H1 (cell line): Measurements from ENCODE around the gene DBNDD1. TPM values are rescaled to one million over a fixed set of nuclear protein-coding genes. Genes with fewer than 3 reads are reported as not detected.
"Not testable (repeated sequence)": the region's sequence is repeated elsewhere in the genome, so short reads cannot be mapped to it uniquely, and the experiment has no call there.

ENCODE experiments used
- CTCF ChIA-PET: fragments of 300-600 bp; sonication (Branson Sonifier 250); formaldehyde crosslinking; loops from one replicate; lab custom pipeline; 2021; ENCODE audit not compliant: partially characterized antibody; lab: Charles Lee
- POLR2A ChIA-PET: fragments of 300-600 bp; sonication (Branson Sonifier 250); formaldehyde crosslinking; loops from one replicate; lab custom pipeline; 2021; ENCODE audit warnings: inconsistent platforms; ENCODE audit not compliant: partially characterized antibody; lab: Charles Lee
- DNase-seq, 2 experiments: peaks; one replicate each; pipeline versions ENCODE4 v3.0.0 to v3.0.0-alpha.2; 2010 to 2022; ENCODE audit warnings: low spot score in 2 of 2, low read depth in 1 of 2, mixed read lengths in 1 of 2
- FAIRE-seq: peaks from 2 replicates; lab custom pipeline; 2011; peaks lifted over from hg19 to GRCh38; lab: Jason Lieb, UNC
- H2AFZ ChIP-seq: 2 replicates; pipeline ENCODE4 v1.8.1; 2012; ENCODE audit warnings: low read length, inconsistent platforms
- H2AK5ac ChIP-seq: 2 replicates; pipeline ENCODE4 v1.6.1; 2013; ENCODE audit warnings: low read depth, low read length
- H2BK120ac ChIP-seq: replicated peaks from 2 replicates; pipeline ENCODE3; 2013; ENCODE audit warnings: low read depth, low read length, inconsistent platforms
- H2BK12ac ChIP-seq: 2 replicates; pipeline ENCODE4 v1.6.1; 2013; ENCODE audit warnings: low read depth, low read length
- H2BK15ac ChIP-seq: 2 replicates; pipeline ENCODE4 v1.6.1; 2013; ENCODE audit warnings: low read length
- H2BK20ac ChIP-seq: 2 replicates; pipeline ENCODE4 v1.6.1; 2013; ENCODE audit warnings: low read length
- H2BK5ac ChIP-seq: 2 replicates; pipeline ENCODE4 v1.6.1; 2013; ENCODE audit warnings: low read depth, low read length
- H3K14ac ChIP-seq: 2 replicates; pipeline ENCODE4 v1.6.1; 2013; ENCODE audit warnings: inconsistent platforms; ENCODE audit not compliant: insufficient read length
- H3K18ac ChIP-seq: 2 replicates; pipeline ENCODE4 v1.6.1; 2013; ENCODE audit warnings: low read length; ENCODE audit errors: extremely low read depth
- H3K23ac ChIP-seq: 2 replicates; pipeline ENCODE4 v1.6.1; 2013; ENCODE audit warnings: inconsistent platforms; ENCODE audit not compliant: insufficient read length
- H3K23me2 ChIP-seq: 2 replicates; pipeline ENCODE4 v1.6.1; 2013; ENCODE audit warnings: low read depth, low read length
- H3K27ac ChIP-seq: 2 replicates; pipeline ENCODE4 v1.6.1; 2011; ENCODE audit warnings: low read depth, low read length, inconsistent platforms
- H3K27me3 ChIP-seq, 4 experiments: replicated peaks in 1 of 4; 1 replicate in 1 of 4; 2 replicates in 3 of 4; pipeline versions ENCODE4 v1.6.1 to v1.8.1; 2011 to 2013; ENCODE audit warnings: low read length in 3 of 4, mild to moderate bottlenecking in 3 of 4, inconsistent platforms in 2 of 4, mixed read lengths in 2 of 4, moderate library complexity in 1 of 4; ENCODE audit not compliant: control insufficient read depth in 3 of 4, insufficient read depth in 3 of 4; ENCODE audit errors: extremely low read depth in 1 of 4
- H3K36me3 ChIP-seq, 4 experiments: 2 replicates each; pipeline versions ENCODE4 v1.6.1 to v1.8.1; 2011 to 2013; ENCODE audit warnings: mild to moderate bottlenecking in 4 of 4, low read length in 3 of 4, moderate library complexity in 2 of 4, control low read depth in 1 of 4, inconsistent platforms in 1 of 4; ENCODE audit not compliant: insufficient read depth in 4 of 4, control insufficient read depth in 2 of 4
- H3K4ac ChIP-seq: replicated peaks from 2 replicates; pipeline ENCODE3; 2013; ENCODE audit warnings: low read length, low read depth, mixed read lengths, inconsistent platforms; ENCODE audit not compliant: insufficient read length
- H3K4me1 ChIP-seq, 4 experiments: replicated peaks in 1 of 4; 1 replicate in 1 of 4; 2 replicates in 3 of 4; pipeline versions ENCODE4 v1.6.1 to v1.8.1; 2011 to 2013; ENCODE audit warnings: low read length in 3 of 4, inconsistent platforms in 2 of 4, mixed read lengths in 1 of 4; ENCODE audit not compliant: insufficient read depth in 4 of 4, control insufficient read depth in 3 of 4
- H3K4me2 ChIP-seq, 2 experiments: 2 replicates each; pipeline versions ENCODE4 v1.6.1 to v1.8.1; 2011 to 2013; ENCODE audit warnings: low read depth in 2 of 2, low read length in 2 of 2, control low read depth in 1 of 2, inconsistent platforms in 1 of 2, mild to moderate bottlenecking in 1 of 2; ENCODE audit not compliant: insufficient read depth in 1 of 2
- H3K4me3 ChIP-seq, 4 experiments: fragments of 200-600, 300-600 bp in 1 of 4; sonication (generic), shearing (Covaris generic), sonication (Bioruptor Twin) in 1 of 4; 2 replicates each; pipeline versions ENCODE4 v1.5.1 to v1.8.1; 2011 to 2016; ENCODE audit warnings: low read length in 4 of 4, low read depth in 3 of 4, control low read depth in 2 of 4, inconsistent platforms in 2 of 4, mild to moderate bottlenecking in 2 of 4, mixed read lengths in 1 of 4, moderate library complexity in 1 of 4; ENCODE audit not compliant: insufficient read depth in 2 of 4; ENCODE audit errors: extremely low read depth in 1 of 4
- H3K56ac ChIP-seq: replicated peaks from 2 replicates; pipeline ENCODE3; 2013; ENCODE audit warnings: low read depth, mild to moderate bottlenecking, mixed read lengths, low read length, inconsistent platforms; ENCODE audit not compliant: insufficient read length
- H3K79me1 ChIP-seq: 2 replicates; pipeline ENCODE4 v1.6.1; 2013; ENCODE audit warnings: low read depth, low read length, control low read depth
- H3K79me2 ChIP-seq, 2 experiments: 2 replicates each; pipeline versions ENCODE4 v1.6.1 to v1.8.1; 2012 to 2013; ENCODE audit warnings: low read length in 2 of 2, mild to moderate bottlenecking in 2 of 2, inconsistent platforms in 1 of 2; ENCODE audit not compliant: insufficient read depth in 2 of 2, control insufficient read depth in 1 of 2
- H3K9ac ChIP-seq, 4 experiments: replicated peaks in 1 of 4; 1 replicate in 1 of 4; 2 replicates in 3 of 4; pipeline versions ENCODE4 v1.6.1 to v1.8.1; 2011 to 2013; ENCODE audit warnings: low read depth in 3 of 4, low read length in 3 of 4, control low read depth in 2 of 4, mild to moderate bottlenecking in 2 of 4, moderate library complexity in 2 of 4, inconsistent platforms in 1 of 4; ENCODE audit errors: extremely low read depth in 1 of 4
- H3K9me3 ChIP-seq, 2 experiments: 2 replicates each; pipeline versions ENCODE4 v1.6.1 to v1.8.1; 2012 to 2013; ENCODE audit warnings: mild to moderate bottlenecking in 2 of 2, moderate library complexity in 2 of 2, control low read depth in 1 of 2, inconsistent platforms in 1 of 2, low read depth in 1 of 2, low read length in 1 of 2, mixed read lengths in 1 of 2; ENCODE audit not compliant: insufficient read depth in 2 of 2
- H4K20me1 ChIP-seq, 2 experiments: replicated peaks in 1 of 2; 2 replicates each; pipeline versions ENCODE3 to v1.8.1; 2011 to 2013; ENCODE audit warnings: inconsistent platforms in 2 of 2, low read length in 2 of 2, mild to moderate bottlenecking in 1 of 2; ENCODE audit not compliant: insufficient read depth in 2 of 2, control insufficient read depth in 1 of 2
- H4K5ac ChIP-seq: 2 replicates; pipeline ENCODE4 v1.6.1; 2013; ENCODE audit warnings: low read length, low read depth, mixed read lengths, inconsistent platforms; ENCODE audit not compliant: insufficient read length
- H4K8ac ChIP-seq: 2 replicates; pipeline ENCODE4 v1.8.0; 2013; ENCODE audit warnings: mild to moderate bottlenecking, moderate library complexity, low read length, inconsistent platforms; ENCODE audit not compliant: insufficient read depth; ENCODE audit errors: extremely low read depth
- H4K91ac ChIP-seq: replicated peaks from 2 replicates; pipeline ENCODE3; 2013; ENCODE audit warnings: low read length, mixed read lengths, inconsistent platforms; ENCODE audit not compliant: insufficient read length
- WGBS, 2 experiments: shearing (Covaris generic) in 1 of 2; methylation state at CpG; one replicate each; pipeline versions ENCODE4 v1.1.6 to v1.1.7; 2013 to 2015; ENCODE audit warnings: low lambda C conversion rate in 2 of 2, mixed read lengths in 2 of 2, inconsistent platforms in 1 of 2, low coverage in 1 of 2, missing lambda C conversion rate in 1 of 2; ENCODE audit not compliant: insufficient replicate concordance in 2 of 2, insufficient coverage in 1 of 2, insufficient read length in 1 of 2; ENCODE audit errors: extremely low coverage in 1 of 2, missing lambda C conversion rate in 1 of 2; 5-methylcytosine and 5-hydroxymethylcytosine counted together
- polyA plus RNA-seq, 7 experiments: library from polyadenylated mRNA; depleted of rRNA in 3 of 7; stranded (reverse) in 5 of 7; unstranded in 2 of 7; fragments of >200 nt in 5 of 7; fragments of 200-250 nt in 2 of 7; gene quantifications; 1 replicate in 5 of 7; 2 replicates in 1 of 7; 4 replicates in 1 of 7; pipeline versions ENCODE4 v1.2.1 to v1.2.3, GENCODE V29; 2011 to 2013; ENCODE audit warnings: missing spikeins in 2 of 7, mixed read lengths in 2 of 7
- total RNA-seq: library from RNA; stranded (reverse); fragmentation: NEBNext Ultra II Directional; extraction: Animal tissue kit (Norgen Biotek cat#: 25700); gene quantifications from 2 replicates; pipeline ENCODE4 v1.2.1, GENCODE V29; 2021

The DBNDD1 gene
- total and polyA plus RNA-seq, 2 of the 8 experiments (the other 6 are each of a cell fraction or from before 2014, with no cell fraction given), result 69.9 to 92.6 TPM

DNA sequence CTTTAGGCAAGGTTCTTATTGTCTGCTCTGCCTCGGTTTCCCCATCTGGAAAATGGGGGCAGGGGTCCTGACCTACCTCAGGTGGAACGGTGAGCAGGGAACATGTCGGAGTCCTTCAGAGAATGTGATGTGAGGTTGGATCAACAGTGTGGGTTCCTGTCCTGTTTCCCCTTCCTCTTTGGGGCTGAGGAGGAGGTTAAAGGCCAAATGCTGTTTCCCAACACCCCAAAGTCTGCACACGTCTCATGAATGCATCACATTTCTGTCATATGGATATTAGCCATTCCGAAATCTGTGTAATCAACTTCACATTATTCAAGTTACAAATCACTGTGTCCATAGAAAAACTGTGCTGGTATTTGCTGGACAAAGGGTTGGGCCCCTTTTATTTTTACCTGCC is 51.8 kb downstream of the DBNDD1 start:
- H2AK5ac ChIP-seq, H3K23ac ChIP-seq, H3K4me1 ChIP-seq, H4K8ac ChIP-seq, CTCF ChIA-PET, H3K27ac ChIP-seq, H2BK5ac ChIP-seq, H2BK120ac ChIP-seq, H4K5ac ChIP-seq, H3K36me3 ChIP-seq, H2BK20ac ChIP-seq, H3K56ac ChIP-seq, H2AFZ ChIP-seq, H2BK15ac ChIP-seq, H3K4me3 ChIP-seq, H2BK12ac ChIP-seq, DNase-seq, H3K4me2 ChIP-seq, H3K79me1 ChIP-seq, H3K9ac ChIP-seq, H4K91ac ChIP-seq, H3K4ac ChIP-seq, H4K20me1 ChIP-seq, H3K27me3 ChIP-seq, H3K14ac ChIP-seq, H3K18ac ChIP-seq: not testable (repeated sequence)
- peaks cover 3 to 11% of the 10 kb centered on the region in 2 experiments; a peak in 1 of 4 replicates for H3K79me2 ChIP-seq
- 96% methylated on average over 5 of the region's 5 CpGs; no CpG with 5 or more reads in 1 of the 2 experiments for WGBS, 2 experiments
- POLR2A ChIA-PET, result interaction anchor here (1.0 kb wide), 1 partner anchor 10 kb away, joined by 3 read pairs; no protein-coding TSS in a partner anchor
- FAIRE-seq, result peak; percentile 7
- H3K23me2 ChIP-seq, result peaks cover 11% of the 10 kb centered on the region
- peaks cover 10 to 11% of the 10 kb centered on the region in 2 experiments; a peak in 3 of 4 replicates for H3K9me3 ChIP-seq
